CD4-positive, alpha-beta T cell (primary cell): Measurements from ENCODE around the gene CPED1. TPM values are rescaled to one million over a fixed set of nuclear protein-coding genes. Genes with fewer than 3 reads are reported as not detected.

ENCODE experiments used
- ATAC-seq: fragments of 200-7000 bp; cut with Tn5 transposase; one replicate; pipeline ENCODE4 v1.10.0; 2022; ENCODE audit warnings: mild to moderate bottlenecking; ENCODE audit not compliant: poor library complexity
- CTCF ChIA-PET: fragments of 350-600 bp; sonication (Branson Sonifier 250); formaldehyde crosslinking; loops from one replicate; lab custom pipeline; 2021; ENCODE audit warnings: antibody characterized with exemption, inconsistent platforms; lab: Charles Lee
- POLR2A ChIA-PET: fragments of 350-600 bp; sonication (Branson Sonifier 250); formaldehyde crosslinking; loops from one replicate; lab custom pipeline; 2021; ENCODE audit warnings: antibody characterized with exemption, inconsistent platforms; lab: Charles Lee
- DNase-seq, 14 experiments: peaks; one replicate each; pipeline ENCODE4 v3.0.0-alpha.2; 2013 to 2020; ENCODE audit warnings: mixed read lengths in 2 of 14
- H3K27ac ChIP-seq, 2 donors: one replicate each; pipeline versions ENCODE4 v1.5.1 to v1.7.0; 2013; ENCODE audit warnings: low read length in 2 of 2, low read depth in 1 of 2, mild to moderate bottlenecking in 1 of 2
- H3K27me3 ChIP-seq, 2 experiments: 1 replicate in 1 of 2; 2 replicates in 1 of 2; pipeline versions ENCODE4 v1.6.1 to v1.7.0; 2013; ENCODE audit warnings: low read length in 2 of 2, control low read depth in 1 of 2, mild to moderate bottlenecking in 1 of 2, moderate library complexity in 1 of 2; ENCODE audit not compliant: insufficient read depth in 2 of 2, control insufficient read depth in 1 of 2
- H3K36me3 ChIP-seq: one replicate; pipeline ENCODE4 v1.6.1; 2013; ENCODE audit warnings: low read length, control low read depth; ENCODE audit not compliant: insufficient read depth
- H3K4me1 ChIP-seq: one replicate; pipeline ENCODE4 v1.6.1; 2013; ENCODE audit warnings: low read length, control low read depth; ENCODE audit not compliant: insufficient read depth
- H3K4me3 ChIP-seq: one replicate; pipeline ENCODE4 v1.5.1; 2013; ENCODE audit warnings: mild to moderate bottlenecking, low read length, moderate library complexity
- H3K9me3 ChIP-seq, 2 experiments: 1 replicate in 1 of 2; 2 replicates in 1 of 2; pipeline versions ENCODE4 v1.6.1 to v1.7.0; 2013; ENCODE audit warnings: low read length in 2 of 2, mild to moderate bottlenecking in 2 of 2, control low read depth in 1 of 2, moderate library complexity in 1 of 2; ENCODE audit not compliant: control insufficient read depth in 1 of 2, insufficient read depth in 1 of 2
- H3K27ac Mint-ChIP-seq: one replicate; pipeline ENCODE4 v1.8.0; 2020; ENCODE audit warnings: mixed read lengths
- H3K27me3 Mint-ChIP-seq: one replicate; pipeline ENCODE4 v1.8.0; 2021; ENCODE audit warnings: mixed read lengths
- H3K36me3 Mint-ChIP-seq: one replicate; pipeline ENCODE4 v1.8.0; 2021; ENCODE audit warnings: low read depth, mixed read lengths
- H3K4me1 Mint-ChIP-seq: one replicate; pipeline ENCODE4 v1.8.0; 2021; ENCODE audit warnings: low read depth, mixed read lengths
- H3K4me3 Mint-ChIP-seq: one replicate; pipeline ENCODE4 v1.8.0; 2020; ENCODE audit warnings: mild to moderate bottlenecking, mixed read lengths
- H3K9me3 Mint-ChIP-seq: one replicate; pipeline ENCODE4 v1.8.0; 2020; ENCODE audit warnings: mixed read lengths
- intact Hi-C, 2 experiments: fragments of 100-400 bp; cut with DNase I in 1 of 2; cut with micrococcal nuclease in 1 of 2; formaldehyde crosslinking; loops; one replicate each; pipeline versions ENCODE4 v1.15.1 to v1.9.0; 2023 to 2025; cut with DNase I, micrococcal nuclease
- total RNA-seq, 174 experiments: library from RNA in 2 of 174; stranded (reverse) in 2 of 174; gene quantifications; one replicate each; pipeline ENCODE4 v1.2.3 and lab custom pipeline; 2021 to 2026
- TF ChIP-seq, protein P1 (sequence below): fragments of 200-600 bp; IDR thresholded peaks from one replicate; pipeline ENCODE4 v1.8.0; 2022; ENCODE audit warnings: antibody characterized with exemption, mild to moderate bottlenecking

Gene CPED1
- total RNA-seq, 2 experiments from 2014 or later: 0.08 to 0.19 TPM

- no peak overlapping the region for H3K4me3 Mint-ChIP-seq
- POLR2A ChIA-PET: interaction anchor here (0.6 to 1.5 kb wide), 4 partner anchors 14 to 130 kb away, joined by 3 to 5 read pairs (median 4); partner anchors contain the start of genes CPED1 and ING3
These were observed 92.9 kb downstream of the CPED1 start for GRCh38 chr7:121081327-121081936.

DNA sequence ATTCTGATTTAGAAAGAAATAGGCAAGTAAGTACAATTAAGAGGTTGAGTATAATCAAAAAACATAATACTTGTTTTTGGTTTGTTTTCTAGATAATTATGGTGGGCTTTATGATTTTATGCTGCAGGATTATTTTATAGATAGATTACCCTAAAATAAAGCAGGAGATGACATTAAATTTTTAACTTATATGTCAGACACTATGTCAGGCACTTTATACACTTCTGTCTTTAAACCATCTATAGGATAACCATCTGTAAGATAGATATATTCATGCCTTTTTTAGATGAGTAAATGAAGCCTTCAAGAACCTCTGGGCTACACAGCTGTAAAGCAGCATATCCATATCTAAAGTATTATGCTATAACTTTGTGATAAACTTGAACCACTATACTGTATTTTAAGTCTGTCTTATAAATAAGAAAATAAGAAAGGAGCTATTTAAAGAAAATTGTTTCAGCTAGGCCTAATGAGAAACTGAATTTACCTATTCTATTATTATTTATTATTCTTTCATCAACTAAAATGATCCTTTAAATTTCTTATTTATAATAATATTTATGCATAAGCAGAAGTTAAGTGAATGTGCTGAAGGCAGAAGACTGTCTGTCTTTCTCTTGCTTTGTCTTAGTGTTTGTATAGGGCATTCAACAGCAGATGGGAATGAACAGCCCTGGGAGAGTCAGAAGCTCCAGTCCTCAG, 94.0 kb downstream of the CPED1 start:
- H3K27me3 ChIP-seq: peaks cover 0 to 4% of the 10 kb centered on the region in 2 experiments
- H3K36me3 Mint-ChIP-seq: no peaks in the 10 kb centered on the region
- no peaks in the 10 kb centered on the region for H3K4me1 ChIP-seq
- H3K36me3 ChIP-seq: no peaks in the 10 kb centered on the region
- peaks cover 14% of the 10 kb centered on the region for H3K27me3 Mint-ChIP-seq
- H3K4me3 ChIP-seq: no peak overlapping the region
- ChIA-PET POLR2A (no interaction called here), CTCF (interaction anchor here (0.9 to 2.5 kb wide), 3 partner anchors 95 to 277 kb away, joined by 3 to 14 read pairs (median 7); no protein-coding TSS in a partner anchor)
- H3K4me3 Mint-ChIP-seq: no peak overlapping the region
- DNase-seq (no peak), ATAC-seq (no peak)
- H3K9me3 Mint-ChIP-seq: no peaks in the 10 kb centered on the region
- intact Hi-C loops: loop anchor here (5.0 kb wide), 2 partner anchors 280 to 290 kb away; no protein-coding TSS in a partner anchor
- H3K4me1 Mint-ChIP-seq: no peaks in the 10 kb centered on the region
- H3K27ac ChIP-seq: no peak overlapping the region
- TF ChIP-seq, protein P1, sequence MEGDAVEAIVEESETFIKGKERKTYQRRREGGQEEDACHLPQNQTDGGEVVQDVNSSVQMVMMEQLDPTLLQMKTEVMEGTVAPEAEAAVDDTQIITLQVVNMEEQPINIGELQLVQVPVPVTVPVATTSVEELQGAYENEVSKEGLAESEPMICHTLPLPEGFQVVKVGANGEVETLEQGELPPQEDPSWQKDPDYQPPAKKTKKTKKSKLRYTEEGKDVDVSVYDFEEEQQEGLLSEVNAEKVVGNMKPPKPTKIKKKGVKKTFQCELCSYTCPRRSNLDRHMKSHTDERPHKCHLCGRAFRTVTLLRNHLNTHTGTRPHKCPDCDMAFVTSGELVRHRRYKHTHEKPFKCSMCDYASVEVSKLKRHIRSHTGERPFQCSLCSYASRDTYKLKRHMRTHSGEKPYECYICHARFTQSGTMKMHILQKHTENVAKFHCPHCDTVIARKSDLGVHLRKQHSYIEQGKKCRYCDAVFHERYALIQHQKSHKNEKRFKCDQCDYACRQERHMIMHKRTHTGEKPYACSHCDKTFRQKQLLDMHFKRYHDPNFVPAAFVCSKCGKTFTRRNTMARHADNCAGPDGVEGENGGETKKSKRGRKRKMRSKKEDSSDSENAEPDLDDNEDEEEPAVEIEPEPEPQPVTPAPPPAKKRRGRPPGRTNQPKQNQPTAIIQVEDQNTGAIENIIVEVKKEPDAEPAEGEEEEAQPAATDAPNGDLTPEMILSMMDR: no peak
- no peak overlapping the region for H3K27ac Mint-ChIP-seq
- H3K9me3 ChIP-seq: no peaks in the 10 kb centered on the region

More at GRCh38 chr7:121081327-121081936, 92.9 kb downstream of the CPED1 start:
- Mint-ChIP-seq H3K36me3 (no peaks in the 10 kb centered on the region), H3K27ac (no peak overlapping the region), H3K27me3 (peaks cover 23% of the 10 kb centered on the region), H3K9me3 (no peaks in the 10 kb centered on the region), H3K4me1 (no peaks in the 10 kb centered on the region)
- DNase-seq (peak in 3 of 14 experiments; percentile 57 to 68 (median 66)), ATAC-seq (peak; percentile 74)
- intact Hi-C loops: loop anchor here (1.0 to 5.0 kb wide), 4 partner anchors 94 to 289 kb away; no protein-coding TSS in a partner anchor
- Histone ChIP-seq H3K4me1 (no peaks in the 10 kb centered on the region), H3K27me3 (peaks cover 0 to 4% of the 10 kb centered on the region in 2 experiments), H3K4me3 (no peak overlapping the region), H3K9me3 (no peaks in the 10 kb centered on the region), H3K27ac (no peak overlapping the region), H3K36me3 (no peaks in the 10 kb centered on the region)
- TF ChIP-seq, protein P1: peak; percentile 79
- CTCF ChIA-PET: interaction anchor here (0.8 to 2.5 kb wide), 6 partner anchors 14 to 275 kb away, joined by 3 to 14 read pairs (median 4); no protein-coding TSS in a partner anchor

DNA sequence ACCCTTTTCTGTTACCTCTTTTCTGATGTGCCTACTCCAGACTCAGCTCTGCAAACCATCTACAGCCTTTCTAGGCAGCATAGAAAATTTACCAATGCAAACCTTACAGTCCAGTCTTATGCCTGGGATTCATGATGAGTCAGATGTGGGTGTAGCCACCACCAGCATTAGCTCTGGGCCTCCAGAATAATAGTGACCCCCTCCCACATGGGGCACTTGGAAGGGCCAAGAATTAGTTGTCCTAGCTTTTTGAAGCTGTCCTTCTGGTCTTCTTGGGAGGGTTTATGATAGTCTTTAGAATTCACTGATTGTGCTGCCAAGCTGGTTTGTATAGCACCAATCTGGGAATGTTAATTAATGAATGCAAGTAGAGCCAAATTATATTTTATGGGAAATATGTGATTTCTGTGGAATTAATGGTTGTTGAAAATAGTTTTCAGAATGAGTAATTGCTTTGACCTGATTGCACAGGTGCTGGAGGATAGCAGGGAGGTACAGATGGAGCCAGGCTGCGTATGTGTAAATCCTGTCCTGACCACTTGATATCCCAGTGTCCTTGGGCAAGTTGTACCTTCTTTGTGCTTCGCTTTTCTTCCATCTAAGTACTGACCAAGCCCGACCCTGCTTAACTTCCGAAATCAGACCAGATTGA, 94.8 kb downstream of the CPED1 start:
- ChIA-PET POLR2A (no interaction called here), CTCF (interaction anchor here (0.9 to 2.5 kb wide), 3 partner anchors 13 to 277 kb away, joined by 3 to 7 read pairs (median 4); no protein-coding TSS in a partner anchor)
- Histone ChIP-seq H3K27me3 (peaks cover 0 to 4% of the 10 kb centered on the region in 2 experiments), H3K9me3 (no peaks in the 10 kb centered on the region), H3K4me3 (no peak overlapping the region), H3K4me1 (no peaks in the 10 kb centered on the region), H3K27ac (no peak overlapping the region), H3K36me3 (no peaks in the 10 kb centered on the region)
- DNase-seq (no peak), ATAC-seq (no peak)
- TF ChIP-seq, protein P1: no peak
- no peak overlapping the region for H3K27ac Mint-ChIP-seq
- intact Hi-C loops: loop anchor here (5.0 kb wide), 2 partner anchors 281 to 291 kb away; no protein-coding TSS in a partner anchor
- H3K27me3 Mint-ChIP-seq: peaks cover 14% of the 10 kb centered on the region
- H3K4me1 Mint-ChIP-seq: no peaks in the 10 kb centered on the region
- H3K4me3 Mint-ChIP-seq: no peak overlapping the region
- H3K9me3 Mint-ChIP-seq: no peaks in the 10 kb centered on the region
- H3K36me3 Mint-ChIP-seq: no peaks in the 10 kb centered on the region
